ENCODE data around the gene NDUFA3.

DNA sequence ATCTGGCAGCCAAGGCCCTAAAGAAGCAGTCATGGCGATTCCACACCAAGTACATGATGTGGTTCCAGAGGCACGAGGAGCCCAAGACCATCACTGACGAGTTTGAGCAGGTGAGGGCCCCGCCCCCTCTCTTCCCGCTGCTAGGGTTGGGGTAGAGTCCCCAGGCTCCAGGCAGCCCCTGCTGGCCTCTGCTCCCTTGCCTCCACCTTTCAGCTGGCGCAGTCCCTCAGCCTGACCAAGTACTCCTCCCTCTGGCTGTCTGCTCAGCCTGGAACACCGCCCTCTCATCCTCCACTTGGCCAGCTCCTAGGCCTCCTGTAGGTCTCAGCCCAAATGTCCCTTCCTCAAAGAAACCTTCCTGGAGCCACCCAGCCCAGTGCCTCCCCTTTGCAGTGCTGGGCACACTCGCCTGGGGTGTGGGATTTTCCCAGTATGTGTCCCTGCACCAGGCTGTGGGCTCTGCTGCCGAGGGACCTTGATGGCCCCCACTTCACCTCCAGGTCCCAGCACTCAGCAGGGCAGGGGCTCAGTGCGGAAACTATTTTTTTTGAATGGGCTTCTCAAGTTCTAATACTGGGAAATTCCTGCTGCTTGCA lies 51.2 kb downstream of the NDUFA3 start:
- TF ChIP-seq, protein P1, sequence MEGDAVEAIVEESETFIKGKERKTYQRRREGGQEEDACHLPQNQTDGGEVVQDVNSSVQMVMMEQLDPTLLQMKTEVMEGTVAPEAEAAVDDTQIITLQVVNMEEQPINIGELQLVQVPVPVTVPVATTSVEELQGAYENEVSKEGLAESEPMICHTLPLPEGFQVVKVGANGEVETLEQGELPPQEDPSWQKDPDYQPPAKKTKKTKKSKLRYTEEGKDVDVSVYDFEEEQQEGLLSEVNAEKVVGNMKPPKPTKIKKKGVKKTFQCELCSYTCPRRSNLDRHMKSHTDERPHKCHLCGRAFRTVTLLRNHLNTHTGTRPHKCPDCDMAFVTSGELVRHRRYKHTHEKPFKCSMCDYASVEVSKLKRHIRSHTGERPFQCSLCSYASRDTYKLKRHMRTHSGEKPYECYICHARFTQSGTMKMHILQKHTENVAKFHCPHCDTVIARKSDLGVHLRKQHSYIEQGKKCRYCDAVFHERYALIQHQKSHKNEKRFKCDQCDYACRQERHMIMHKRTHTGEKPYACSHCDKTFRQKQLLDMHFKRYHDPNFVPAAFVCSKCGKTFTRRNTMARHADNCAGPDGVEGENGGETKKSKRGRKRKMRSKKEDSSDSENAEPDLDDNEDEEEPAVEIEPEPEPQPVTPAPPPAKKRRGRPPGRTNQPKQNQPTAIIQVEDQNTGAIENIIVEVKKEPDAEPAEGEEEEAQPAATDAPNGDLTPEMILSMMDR (IDR thresholded peaks at IDR 0.05) = no peak
- TF ChIP-seq POLR2AphosphoS5 (IDR thresholded peaks at IDR 0.05; ENCODE audit: low read depth, low read length) (no peak), TCF7L2 (IDR thresholded peaks at IDR 0.05; ENCODE audit: low read depth, low read length) (no peak), SIN3A (IDR thresholded peaks at IDR 0.05; ENCODE audit: borderline replicate concordance, insufficient read depth, low read depth, low read length) (no peak), REST (IDR thresholded peaks at IDR 0.05; ENCODE audit: insufficient read depth in 1 of 2, low read depth in 2 of 2, low read length in 1 of 2) (no peak)

All from Panc1 (cell line).